ENCODE measurements around the gene CHST5.
"Not testable (repeated sequence)": the region's sequence is repeated elsewhere in the genome, so short reads cannot be mapped to it uniquely, and the experiment has no call there.

The CHST5 gene

GRCh38 chr16:75550211-75550662 lies 14.3 kb upstream of the CHST5 start:
- no peak for DNase-seq (ENCODE audit: low read depth in 2 of 2)

- not testable (repeated sequence) for DNase-seq (ENCODE audit: low read depth in 2 of 2)
These were observed 12.5 kb upstream of the CHST5 start for GRCh38 chr16:75548456-75548855.

- no peak for DNase-seq (ENCODE audit: low read depth in 2 of 2)
These were observed 10.4 kb upstream of the CHST5 start for GRCh38 chr16:75546293-75546692.

GRCh38 chr16:75545879-75546278 lies 10.0 kb upstream of the CHST5 start:
- not testable (repeated sequence) for DNase-seq (ENCODE audit: low read depth in 2 of 2)

GRCh38 chr16:75542462-75542861 lies 6.6 kb upstream of the CHST5 start:
- DNase-seq (ENCODE audit: low read depth in 2 of 2), result not testable (repeated sequence)

GRCh38 chr16:75541236-75541635 lies 5.3 kb upstream of the CHST5 start:
- DNase-seq (ENCODE audit: low read depth in 2 of 2), result no peak

GRCh38 chr16:75538882-75539565 lies 3.1 kb upstream of the CHST5 start:
- not testable (repeated sequence) for DNase-seq (ENCODE audit: low read depth in 2 of 2)

GRCh38 chr16:75537776-75538175 lies 1.9 kb upstream of the CHST5 start:
- no peak for DNase-seq (ENCODE audit: low read depth in 2 of 2)

- DNase-seq (ENCODE audit: low read depth in 2 of 2), result no peak
These were observed 581 bp downstream of the CHST5 start for GRCh38 chr16:75535211-75535843.

- DNase-seq (ENCODE audit: low read depth in 2 of 2), result no peak
These were observed 1.2 kb downstream of the CHST5 start for GRCh38 chr16:75534560-75535205.

GRCh38 chr16:75532791-75533190 lies 3.1 kb downstream of the CHST5 start:
- DNase-seq (ENCODE audit: low read depth in 2 of 2), result no peak

- DNase-seq (ENCODE audit: low read depth in 2 of 2), result no peak
These were observed 3.7 kb downstream of the CHST5 start for GRCh38 chr16:75532142-75532765.

- DNase-seq (ENCODE audit: low read depth in 2 of 2), result no peak
These were observed 5.9 kb downstream of the CHST5 start for GRCh38 chr16:75529959-75530358.

GRCh38 chr16:75529056-75529905 lies 6.6 kb downstream of the CHST5 start:
- DNase-seq (ENCODE audit: low read depth in 2 of 2), result no peak

- no peak for DNase-seq (ENCODE audit: low read depth in 2 of 2)
These were observed 8.0 kb downstream of the CHST5 start for GRCh38 chr16:75527825-75528299.

- DNase-seq (ENCODE audit: low read depth in 2 of 2), result no peak
These were observed 9.7 kb downstream of the CHST5 start for GRCh38 chr16:75526032-75526790.

GRCh38 chr16:75519175-75519574 lies 16.7 kb downstream of the CHST5 start:
- no peak for DNase-seq (ENCODE audit: low read depth in 2 of 2)

GRCh38 chr16:75516189-75516966 lies 19.5 kb downstream of the CHST5 start:
- DNase-seq (ENCODE audit: low read depth in 2 of 2), result not testable (repeated sequence)

GRCh38 chr16:75514296-75514695 lies 21.6 kb downstream of the CHST5 start:
- DNase-seq (ENCODE audit: low read depth in 2 of 2), result no peak

- peak; percentile 54 to 59 for DNase-seq (ENCODE audit: low read depth in 2 of 2)
These were observed 29.3 kb downstream of the CHST5 start for GRCh38 chr16:75506574-75506973.

Data from fibroblast of skin of left quadriceps (primary cell).